HCEC 1CT (cell line): ENCODE results near the gene DAPK2.

Experiments
- DNase-seq: peaks from one replicate; pipeline ENCODE4 v3.0.0-alpha.2; 2017

Gene DAPK2

GRCh38 chr15:63939531-63940130 lies 106.7 kb downstream of the DAPK2 start:
- peak; percentile 75 for DNase-seq

GRCh38 chr15:63938486-63939061 lies 107.7 kb downstream of the DAPK2 start:
- no peak for DNase-seq

GRCh38 chr15:63933522-63933921 lies 112.8 kb downstream of the DAPK2 start:
- peak; percentile 56 for DNase-seq

GRCh38 chr15:63931556-63931955 lies 114.7 kb downstream of the DAPK2 start:
- DNase-seq, result no peak

GRCh38 chr15:63930034-63930433 lies 116.3 kb downstream of the DAPK2 start:
- DNase-seq, result no peak

- no peak for DNase-seq
Measured at GRCh38 chr15:63928185-63928842, 118.0 kb downstream of the DAPK2 start.

GRCh38 chr15:63923993-63924950 lies 122.0 kb downstream of the DAPK2 start:
- DNase-seq, result no peak

GRCh38 chr15:63922916-63923315 lies 123.4 kb downstream of the DAPK2 start:
- no peak for DNase-seq

GRCh38 chr15:63922261-63922904 lies 123.9 kb downstream of the DAPK2 start:
- no peak for DNase-seq

- no peak for DNase-seq
Measured at GRCh38 chr15:63920504-63921175, 125.6 kb downstream of the DAPK2 start.

GRCh38 chr15:63918901-63919348 lies 127.4 kb downstream of the DAPK2 start:
- no peak for DNase-seq

- no peak for DNase-seq
Measured at GRCh38 chr15:63918317-63918672, 128.0 kb downstream of the DAPK2 start.

- no peak for DNase-seq
Measured at GRCh38 chr15:63917588-63918316, 128.5 kb downstream of the DAPK2 start.

GRCh38 chr15:63915873-63916771 lies 130.2 kb downstream of the DAPK2 start:
- DNase-seq, result peak; percentile 23

GRCh38 chr15:63915209-63915872 lies 130.9 kb downstream of the DAPK2 start:
- DNase-seq, result no peak

- DNase-seq, result no peak
Measured at GRCh38 chr15:63913786-63914315, 132.4 kb downstream of the DAPK2 start.

GRCh38 chr15:63913336-63913735 lies 132.9 kb downstream of the DAPK2 start:
- no peak for DNase-seq

GRCh38 chr15:63912061-63912615 lies 134.1 kb downstream of the DAPK2 start:
- DNase-seq, result no peak

GRCh38 chr15:63911160-63911559 lies 135.1 kb downstream of the DAPK2 start:
- no peak for DNase-seq
